Activated gamma-delta T cell treated with anti-CD3 and anti-CD28 coated beads, Interleukin-2, amount 50 U/mL, for 16 hours (primary cell): ENCODE data around the gene CES4A.
"Not testable (repeated sequence)": the region's sequence is repeated elsewhere in the genome, so short reads cannot be mapped to it uniquely, and the experiment has no call there.

Experiments
- DNase-seq: peaks from one replicate; pipeline ENCODE4 v3.0.0-alpha.2; 2020; ENCODE audit warnings: low read depth

CES4A gene

DNA sequence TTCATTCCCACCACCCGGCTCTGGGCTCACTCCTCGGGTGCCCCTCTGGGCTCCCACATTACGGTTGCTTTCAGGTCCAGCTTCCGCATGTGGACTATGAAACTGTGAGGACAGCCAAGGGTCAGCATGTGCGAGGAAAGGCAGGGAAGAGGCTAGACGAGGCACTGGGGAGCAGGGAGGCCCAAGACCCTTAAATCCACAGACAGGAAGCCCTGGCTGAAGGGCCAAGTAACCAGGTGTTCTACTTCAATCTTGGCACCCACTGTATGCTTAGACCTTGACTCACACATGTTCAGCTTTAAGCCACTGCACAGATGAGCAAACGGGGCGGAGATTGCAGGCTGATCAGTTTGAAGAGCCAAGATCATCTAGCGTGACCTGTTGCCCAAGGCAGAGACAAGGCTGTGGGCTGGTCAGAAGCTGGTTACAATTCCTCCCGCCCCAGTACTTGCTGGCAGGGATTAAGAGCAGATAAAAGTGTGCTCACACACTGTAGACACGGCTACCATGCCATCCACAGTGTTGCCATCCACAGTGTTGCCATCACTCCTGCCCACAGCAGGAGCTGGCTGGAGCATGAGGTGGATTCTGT lies at the start of gene CES4A:
TSS of gene CES4A (plus strand) at position 393 of the 592 bp plus-strand sequence. CDS start at position 577, 184 bp downstream.
- DNase-seq: no peak

GRCh38 chr16:66939366-66939765 lies 49.0 kb upstream of the CES4A start:
- no peak for DNase-seq

- DNase-seq: no peak
Measured at GRCh38 chr16:66940236-66940635, 48.2 kb upstream of the CES4A start.

- no peak for DNase-seq
Measured at GRCh38 chr16:66942981-66943380, 45.4 kb upstream of the CES4A start.

DNA sequence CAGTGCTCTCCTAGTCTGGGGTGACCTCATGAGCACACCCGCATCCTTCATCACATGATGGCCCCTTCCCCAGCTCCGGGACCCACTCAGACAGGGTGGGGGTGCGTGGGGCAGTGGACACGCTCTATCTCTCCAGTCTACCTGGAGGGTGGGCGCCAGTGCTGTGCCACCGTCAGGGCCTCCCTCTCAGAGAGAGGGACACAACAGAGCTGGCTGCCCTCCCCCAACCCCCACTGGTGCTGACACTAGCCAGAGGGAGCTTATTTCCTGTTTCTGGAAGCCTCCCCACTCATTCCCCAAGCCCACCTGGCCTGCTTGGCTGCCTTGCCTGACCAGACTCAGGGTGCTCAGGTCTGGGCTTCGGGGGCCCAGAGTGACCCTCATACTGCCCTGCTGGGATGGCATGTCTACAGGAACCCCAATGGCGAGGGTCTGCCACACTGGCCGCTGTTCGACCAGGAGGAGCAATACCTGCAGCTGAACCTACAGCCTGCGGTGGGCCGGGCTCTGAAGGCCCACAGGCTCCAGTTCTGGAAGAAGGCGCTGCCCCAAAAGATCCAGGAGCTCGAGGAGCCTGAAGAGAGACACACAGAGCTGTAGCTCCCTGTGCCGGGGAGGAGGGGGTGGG lies 44.8 kb upstream of the CES4A start:
- DNase-seq: no peak

DNA sequence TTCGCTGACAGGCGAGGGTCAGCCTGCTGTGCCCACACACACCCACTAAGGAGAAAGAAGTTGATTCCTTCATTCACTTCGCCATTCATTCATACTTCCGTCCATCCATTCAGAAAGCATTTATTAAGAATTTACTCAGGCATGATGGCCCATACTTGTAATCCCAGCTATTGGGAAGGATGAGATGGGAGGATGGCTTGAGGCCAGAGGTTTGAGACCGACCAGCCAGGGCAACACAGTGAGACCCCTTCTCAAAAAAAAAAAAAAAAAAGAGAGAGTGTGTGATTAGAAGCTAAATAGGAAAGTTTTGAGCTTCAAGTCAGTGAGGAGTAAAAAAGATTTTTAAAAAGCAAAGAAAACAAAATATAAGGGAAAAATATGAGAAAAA lies 44.3 kb upstream of the CES4A start:
- no peak for DNase-seq

DNA sequence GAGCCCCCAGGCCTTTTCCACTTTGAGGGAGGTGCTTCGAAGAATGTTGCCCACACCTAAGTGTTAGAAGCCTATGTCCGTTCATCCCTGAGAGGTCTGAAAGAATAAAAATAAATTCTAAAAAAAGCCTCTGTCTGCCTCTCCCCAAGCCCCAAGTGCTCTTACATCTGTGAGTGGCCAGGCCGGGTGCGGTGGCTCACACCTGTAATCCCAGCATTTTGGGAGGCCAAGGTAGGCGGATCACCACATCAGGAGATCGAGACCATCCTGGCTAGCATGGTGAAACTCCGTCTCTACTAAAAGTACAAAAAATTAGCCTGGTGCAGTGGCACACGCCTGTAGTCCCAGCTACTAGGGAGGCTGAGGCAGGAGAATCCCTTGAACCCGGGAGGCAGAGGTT lies 43.4 kb upstream of the CES4A start:
- not testable (repeated sequence) for DNase-seq

- DNase-seq: no peak
Measured at GRCh38 chr16:66945939-66946338, 42.5 kb upstream of the CES4A start.

DNA sequence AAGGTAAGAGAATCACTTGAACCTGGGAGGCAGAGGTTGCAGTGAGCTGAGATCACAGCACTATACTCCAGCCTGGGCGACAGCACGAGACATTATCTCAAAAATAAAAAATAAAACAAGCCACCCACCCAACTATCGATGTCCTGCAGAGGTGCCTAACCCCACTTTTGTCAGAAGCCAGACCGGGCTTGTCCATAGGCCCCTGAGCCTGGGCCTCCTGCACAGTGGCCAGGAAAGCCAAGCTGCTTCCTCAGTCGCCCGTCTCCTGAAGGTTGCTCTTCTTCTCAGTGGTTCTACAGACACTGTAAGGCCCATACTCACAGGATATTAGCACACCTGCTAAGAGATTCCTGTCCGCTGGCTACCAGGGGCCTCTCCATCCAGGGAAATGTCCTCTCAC lies 41.8 kb upstream of the CES4A start:
- DNase-seq: no peak

DNA sequence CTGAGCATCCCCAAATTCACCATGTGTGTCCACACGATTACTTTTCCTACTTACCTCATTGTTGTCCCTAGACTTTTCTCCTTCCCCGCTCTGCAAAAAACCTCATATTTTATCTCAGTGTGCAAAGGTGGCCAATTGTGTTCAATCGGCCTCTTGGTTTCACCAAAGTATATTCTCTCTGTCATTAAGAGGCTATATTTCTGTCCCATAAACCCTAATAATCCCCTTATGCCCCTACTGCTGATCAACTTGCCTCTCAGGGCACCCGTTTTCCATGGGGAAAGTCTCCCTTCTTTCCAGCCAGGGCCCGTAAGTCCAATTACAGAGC lies 41.5 kb upstream of the CES4A start:
- no peak for DNase-seq

DNA sequence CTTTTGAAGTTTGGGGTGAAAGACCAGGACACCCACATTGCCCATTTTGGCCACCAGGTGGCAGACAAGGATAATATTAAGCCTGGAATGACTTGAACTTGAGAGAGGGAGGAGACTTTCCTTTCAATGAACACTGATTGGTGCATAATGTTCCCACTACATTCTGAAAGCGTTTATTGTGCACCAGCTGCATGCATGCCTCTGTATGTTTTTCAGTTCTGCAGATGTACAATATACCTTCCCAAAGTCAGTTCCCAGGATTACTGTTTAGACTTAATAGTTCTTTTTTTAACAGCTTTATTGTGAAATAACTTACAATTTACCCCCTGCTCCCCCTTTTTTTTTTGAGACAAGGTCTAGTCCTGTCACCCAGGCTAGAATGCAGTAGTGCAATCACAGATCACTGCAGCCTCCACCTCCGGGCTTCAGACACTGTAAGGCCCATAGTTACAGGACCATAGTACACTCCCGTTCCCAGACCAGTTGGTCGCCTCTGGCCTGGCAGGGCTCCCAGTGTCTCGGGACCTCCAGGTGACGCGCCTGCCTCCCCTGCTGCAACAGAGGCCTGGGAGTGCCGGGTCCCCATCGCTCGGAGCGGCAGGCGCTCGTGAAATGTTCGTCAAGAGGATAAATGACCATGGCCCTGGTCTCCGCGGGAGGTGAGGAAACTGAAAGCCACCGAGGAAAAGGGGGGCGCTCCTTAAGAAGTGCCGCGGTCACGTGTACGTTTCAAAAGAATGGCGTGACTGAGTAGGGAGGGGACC lies 40.9 kb upstream of the CES4A start:
- peak; percentile 76 for DNase-seq

GRCh38 chr16:66948134-66948836 lies 40.1 kb upstream of the CES4A start:
- DNase-seq: no peak

DNA sequence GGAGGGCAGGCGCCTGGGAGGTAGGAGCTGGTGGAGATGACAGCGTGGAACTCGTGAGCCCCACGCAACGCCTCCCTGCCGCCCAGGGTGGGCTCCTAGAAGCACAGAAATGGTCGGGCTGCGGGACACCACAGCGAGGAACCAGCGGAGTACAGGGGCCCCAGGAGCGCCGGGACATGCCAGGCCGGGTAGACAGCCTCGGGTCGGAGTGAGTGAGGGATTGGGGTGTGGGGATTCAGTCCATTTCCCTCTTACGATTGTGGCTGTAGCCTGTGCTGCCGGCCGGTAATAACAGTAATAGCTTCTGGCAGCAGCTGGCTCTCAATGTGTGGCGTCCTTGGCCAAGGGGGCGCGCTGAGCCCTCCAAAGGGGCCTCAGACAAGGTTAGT lies 39.6 kb upstream of the CES4A start:
- DNase-seq: no peak

DNA sequence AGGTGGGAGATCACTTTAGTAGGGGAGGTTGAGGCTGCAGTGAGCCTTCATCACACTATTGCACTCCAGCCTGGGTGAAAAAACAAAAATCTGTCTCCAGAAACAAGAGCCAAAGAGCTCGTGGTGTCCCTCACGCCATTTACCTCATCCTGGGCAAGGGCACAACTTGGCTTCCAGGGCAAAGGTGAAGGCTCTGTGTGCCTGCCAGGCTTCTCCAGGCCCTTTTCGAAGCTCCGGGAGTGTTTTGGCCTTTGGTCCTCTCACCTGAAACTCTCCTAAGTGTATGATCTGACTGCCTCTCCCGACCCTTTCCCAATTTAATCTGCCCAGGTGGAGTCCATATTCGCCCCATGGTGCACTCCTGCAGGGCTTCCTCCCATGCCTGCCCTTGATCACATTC lies 38.9 kb upstream of the CES4A start:
- DNase-seq: no peak

DNA sequence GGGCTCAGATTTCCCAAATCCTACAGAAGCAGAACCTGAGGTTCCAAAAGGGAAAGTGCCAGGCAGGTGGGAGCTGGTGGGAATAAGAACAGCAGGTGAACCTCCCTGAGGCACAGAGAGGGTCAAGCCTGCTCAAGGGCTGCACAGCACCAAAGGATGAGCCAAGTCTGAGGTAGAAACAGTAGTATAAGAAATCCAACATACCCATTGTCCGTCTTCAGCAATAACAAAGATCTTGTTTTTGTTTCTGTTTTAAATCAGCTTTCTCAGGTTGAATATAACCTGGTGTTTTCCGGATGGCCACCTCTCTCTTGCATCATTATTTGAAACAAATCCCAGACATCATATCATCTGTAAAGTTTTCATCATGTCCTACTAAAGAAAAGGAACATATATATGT lies 38.0 kb upstream of the CES4A start:
- DNase-seq: no peak

- no peak for DNase-seq
Measured at GRCh38 chr16:66950971-66951790, 37.2 kb upstream of the CES4A start.

GRCh38 chr16:66952430-66953110 lies 35.8 kb upstream of the CES4A start:
- DNase-seq: no peak

DNA sequence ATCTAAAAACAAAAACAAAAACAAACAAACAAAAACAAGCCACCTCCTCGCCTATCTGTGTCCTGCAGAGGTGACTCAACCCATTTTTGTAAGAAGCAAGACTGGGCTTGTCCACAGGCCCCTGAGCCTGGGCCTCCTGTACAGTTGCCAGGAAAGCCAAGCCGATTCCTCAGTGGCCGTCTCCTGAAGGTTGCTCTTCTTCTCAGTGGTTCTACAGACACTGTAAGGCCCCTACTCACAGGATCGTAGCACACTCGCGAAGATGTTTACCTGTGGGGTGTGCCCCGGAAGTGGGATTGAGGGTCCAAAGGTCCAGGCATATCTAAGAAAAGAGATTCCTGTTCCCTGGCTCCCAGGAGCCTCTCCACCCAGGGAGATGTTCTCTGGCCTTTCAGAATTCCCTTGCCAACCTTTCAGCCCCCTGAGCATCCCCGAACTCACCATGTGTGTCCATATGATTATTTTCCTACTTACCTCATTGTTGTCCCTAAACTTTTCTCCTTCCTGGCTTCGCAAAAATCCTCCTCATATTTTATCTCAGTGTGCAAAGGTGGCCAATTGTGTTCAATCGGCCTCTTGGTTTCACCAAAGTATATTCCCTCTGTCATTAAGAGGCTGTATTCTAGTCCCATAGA lies 34.8 kb upstream of the CES4A start:
- DNase-seq: no peak

GRCh38 chr16:66954097-66954659 lies 34.2 kb upstream of the CES4A start:
- peak; percentile 52 for DNase-seq

- DNase-seq: not testable (repeated sequence)
Measured at GRCh38 chr16:66955363-66956153, 32.8 kb upstream of the CES4A start.
